SU-DHL-6 (cell line): ENCODE results near the gene MAEL.

Source experiments
- H2AFZ ChIP-seq: fragments of 200-600 bp; sonication (generic); 2 replicates; pipeline ENCODE4 v1.6.1; 2014; ENCODE audit warnings: low read depth, mild to moderate bottlenecking, moderate library complexity, mixed read lengths, antibody characterized with exemption, low read length; ENCODE audit not compliant: severe bottlenecking
- H3F3A ChIP-seq: fragments of 200-600 bp; shearing (Covaris generic); 2 replicates; pipeline ENCODE4 v1.6.0; 2016; ENCODE audit warnings: antibody characterized with exemption, mild to moderate bottlenecking; ENCODE audit not compliant: insufficient read depth
- H3K27ac ChIP-seq: fragments of 200-600 bp; sonication (generic); 2 replicates; pipeline ENCODE4 v1.5.1; 2016; ENCODE audit warnings: low read depth, mild to moderate bottlenecking, low read length, moderate library complexity, mixed read lengths
- H3K27me3 ChIP-seq: fragments of 200-600 bp; sonication (generic), shearing (Covaris generic); 2 replicates; pipeline ENCODE4 v1.6.0; 2014; ENCODE audit warnings: mild to moderate bottlenecking, low read length
- H3K36me3 ChIP-seq: fragments of 200-600 bp; sonication (generic); 2 replicates; pipeline ENCODE4 v1.6.1; 2014; ENCODE audit warnings: mild to moderate bottlenecking, low read length, mixed read lengths
- H3K4me2 ChIP-seq: fragments of 300-600, 200-600 bp; shearing (Covaris generic), sonication (generic); 2 replicates; pipeline ENCODE4 v1.6.0; 2014; ENCODE audit warnings: low read length, low read depth, mild to moderate bottlenecking; ENCODE audit not compliant: poor library complexity, severe bottlenecking
- H3K4me3 ChIP-seq: fragments of 200-600 bp; sonication (generic); 2 replicates; pipeline ENCODE4 v1.5.1; 2014; ENCODE audit warnings: antibody characterized with exemption, low read length, mild to moderate bottlenecking, mixed read lengths; ENCODE audit not compliant: insufficient read depth, poor library complexity, severe bottlenecking
- H3K79me2 ChIP-seq: fragments of 200-600 bp; sonication (generic); 2 replicates; pipeline ENCODE4 v1.6.1; 2014; ENCODE audit warnings: mild to moderate bottlenecking, low read length, moderate library complexity; ENCODE audit not compliant: insufficient read depth
- H3K9ac ChIP-seq: fragments of 200-600 bp; sonication (generic); 2 replicates; pipeline ENCODE4 v1.7.0; 2014; ENCODE audit warnings: mild to moderate bottlenecking, low read length
- H3K9me2 ChIP-seq: fragments of 200-600 bp; sonication (generic); replicated peaks from 2 replicates; pipeline ENCODE4 v1.6.1; 2014; ENCODE audit warnings: low read length; ENCODE audit not compliant: insufficient read depth
- H3K9me3 ChIP-seq: fragments of 200-600 bp; sonication (generic); 2 replicates; pipeline ENCODE4 v1.6.1; 2014; ENCODE audit warnings: low read length, mixed read lengths; ENCODE audit not compliant: insufficient read depth
- H4K20me1 ChIP-seq: fragments of 200-600 bp; sonication (generic); 2 replicates; pipeline ENCODE4 v1.6.1; 2014; ENCODE audit warnings: low read depth, mild to moderate bottlenecking, antibody characterized with exemption, low read length, moderate library complexity, mixed read lengths
- EZH2phosphoT487 ChIP-seq: fragments of 200-600 bp; sonication (generic), shearing (Covaris generic); conservative IDR thresholded peaks from 2 replicates; pipeline ENCODE4 v1.6.1; 2018; ENCODE audit warnings: mild to moderate bottlenecking, antibody characterized with exemption, low read length, moderate library complexity, mixed read lengths
- TF ChIP-seq, protein P1 (sequence below): fragments of 200-600 bp; sonication (generic); IDR thresholded peaks from one replicate; pipeline ENCODE4 v1.5.1; 2017; ENCODE audit warnings: antibody characterized with exemption, mild to moderate bottlenecking, low read length, moderate library complexity; ENCODE audit not compliant: insufficient read depth, poor library complexity, severe bottlenecking

MAEL gene

DNA sequence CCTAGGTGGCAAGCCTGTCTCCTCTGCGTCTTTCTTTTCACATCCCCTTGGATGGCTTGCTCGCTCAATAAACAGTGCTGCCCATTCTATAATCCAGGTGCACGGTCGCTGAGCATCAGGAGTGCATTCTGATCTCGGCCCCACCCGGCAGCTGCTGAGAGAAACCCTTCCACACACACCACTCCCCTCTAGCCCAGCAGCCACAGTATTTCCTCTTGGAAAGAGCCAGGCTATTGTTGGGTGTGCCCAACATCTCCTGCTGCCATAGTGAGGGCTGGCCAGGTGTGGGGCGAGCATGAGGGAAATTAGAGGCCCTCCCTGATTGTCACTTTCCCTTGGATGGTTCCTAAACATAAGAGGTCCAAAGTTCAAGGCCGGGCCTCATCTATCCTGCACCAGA, 76.4 kb downstream of the MAEL start:
- TF ChIP-seq, protein P1, sequence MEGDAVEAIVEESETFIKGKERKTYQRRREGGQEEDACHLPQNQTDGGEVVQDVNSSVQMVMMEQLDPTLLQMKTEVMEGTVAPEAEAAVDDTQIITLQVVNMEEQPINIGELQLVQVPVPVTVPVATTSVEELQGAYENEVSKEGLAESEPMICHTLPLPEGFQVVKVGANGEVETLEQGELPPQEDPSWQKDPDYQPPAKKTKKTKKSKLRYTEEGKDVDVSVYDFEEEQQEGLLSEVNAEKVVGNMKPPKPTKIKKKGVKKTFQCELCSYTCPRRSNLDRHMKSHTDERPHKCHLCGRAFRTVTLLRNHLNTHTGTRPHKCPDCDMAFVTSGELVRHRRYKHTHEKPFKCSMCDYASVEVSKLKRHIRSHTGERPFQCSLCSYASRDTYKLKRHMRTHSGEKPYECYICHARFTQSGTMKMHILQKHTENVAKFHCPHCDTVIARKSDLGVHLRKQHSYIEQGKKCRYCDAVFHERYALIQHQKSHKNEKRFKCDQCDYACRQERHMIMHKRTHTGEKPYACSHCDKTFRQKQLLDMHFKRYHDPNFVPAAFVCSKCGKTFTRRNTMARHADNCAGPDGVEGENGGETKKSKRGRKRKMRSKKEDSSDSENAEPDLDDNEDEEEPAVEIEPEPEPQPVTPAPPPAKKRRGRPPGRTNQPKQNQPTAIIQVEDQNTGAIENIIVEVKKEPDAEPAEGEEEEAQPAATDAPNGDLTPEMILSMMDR = no peak
- no peak for TF ChIP-seq EZH2phosphoT487
- no peak overlapping the region for H3K27ac ChIP-seq
- H3K4me2 ChIP-seq = no peak overlapping the region
- H3K9me3 ChIP-seq = no peaks in the 10 kb centered on the region
- no peak overlapping the region for H2AFZ ChIP-seq
- no peaks in the 10 kb centered on the region for H3K36me3 ChIP-seq
- H3K79me2 ChIP-seq = no peaks in the 10 kb centered on the region
- H3K9ac ChIP-seq = no peak overlapping the region
- no peaks in the 10 kb centered on the region for H4K20me1 ChIP-seq
- no peaks in the 10 kb centered on the region for H3F3A ChIP-seq
- H3K4me3 ChIP-seq = no peak overlapping the region
- no peaks in the 10 kb centered on the region for H3K27me3 ChIP-seq
- H3K9me2 ChIP-seq = no peaks in the 10 kb centered on the region

DNA sequence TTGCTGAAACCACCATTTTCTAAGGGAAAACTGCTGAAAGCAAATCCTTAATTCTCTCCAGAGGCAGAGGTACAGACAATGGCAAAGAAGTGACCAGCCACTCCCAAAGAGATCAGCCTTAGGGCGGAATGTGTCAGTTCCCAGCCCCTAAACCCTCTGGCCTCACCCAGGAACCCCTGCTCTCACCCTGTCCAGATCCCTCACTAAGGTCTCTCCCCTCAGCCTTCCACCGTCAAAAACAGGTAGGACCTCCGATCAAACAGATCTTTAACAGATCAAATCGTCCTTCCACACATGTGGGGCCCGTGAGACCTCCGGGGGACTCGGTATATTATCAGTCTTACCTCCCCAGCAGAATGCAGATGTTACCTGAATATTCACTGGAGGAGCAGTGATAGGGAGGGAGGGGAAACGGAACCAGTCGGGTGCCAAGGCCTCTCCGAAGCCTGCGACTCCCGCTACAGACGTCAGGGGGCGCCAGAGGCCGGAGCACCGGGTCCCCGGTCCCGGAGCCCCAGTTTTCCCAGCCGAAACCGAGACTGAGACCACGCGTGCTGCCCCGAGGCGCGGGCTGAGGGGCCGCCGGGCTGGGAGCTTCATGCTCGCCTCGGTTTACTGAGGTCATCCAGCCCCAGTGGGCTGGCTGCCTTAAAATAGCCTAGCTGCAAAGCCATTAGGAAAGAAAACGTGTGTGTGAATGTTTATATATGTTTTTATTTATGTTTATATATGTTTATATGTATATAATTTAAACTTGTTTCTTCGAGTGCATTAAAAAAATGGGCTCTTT, 77.4 kb downstream of the MAEL start:
- H3K79me2 ChIP-seq = no peaks in the 10 kb centered on the region
- H4K20me1 ChIP-seq = no peaks in the 10 kb centered on the region
- no peaks in the 10 kb centered on the region for H3K36me3 ChIP-seq
- no peak overlapping the region for H3K9ac ChIP-seq
- no peaks in the 10 kb centered on the region for H3F3A ChIP-seq
- peak overlapping the region; percentile 57 for H3K4me2 ChIP-seq
- no peaks in the 10 kb centered on the region for H3K9me3 ChIP-seq
- TF ChIP-seq EZH2phosphoT487 = no peak
- TF ChIP-seq, protein P1 = peak; percentile 83
- H3K27ac ChIP-seq = no peak overlapping the region
- H3K4me3 ChIP-seq = no peak overlapping the region
- H3K27me3 ChIP-seq = no peaks in the 10 kb centered on the region
- no peaks in the 10 kb centered on the region for H3K9me2 ChIP-seq
- H2AFZ ChIP-seq = peak overlapping the region; percentile 54

DNA sequence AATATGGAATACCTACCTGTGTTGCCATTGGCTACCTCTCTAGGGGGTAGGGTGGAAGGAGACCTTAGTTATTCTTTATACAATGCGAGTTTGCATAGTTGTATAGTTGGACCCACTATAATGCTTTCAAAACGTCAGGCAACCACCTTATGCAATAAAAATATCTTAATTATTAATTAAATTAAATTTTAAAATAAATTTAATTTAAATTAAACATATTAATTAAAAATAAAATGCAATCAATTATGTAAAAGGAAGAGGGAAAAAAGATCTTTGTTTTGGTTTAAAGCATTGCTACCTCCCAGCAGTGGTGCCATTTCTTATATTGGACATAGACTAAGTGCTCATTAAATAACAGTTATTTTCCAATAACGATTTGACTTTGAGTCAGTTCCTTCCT, 78.8 kb downstream of the MAEL start:
- TF ChIP-seq EZH2phosphoT487 = no peak
- TF ChIP-seq, protein P1 = no peak
- Histone ChIP-seq H3K4me3 (no peak overlapping the region), H3K9ac (no peak overlapping the region), H3F3A (no peaks in the 10 kb centered on the region), H3K79me2 (no peaks in the 10 kb centered on the region), H3K27ac (no peak overlapping the region), H4K20me1 (no peaks in the 10 kb centered on the region), H3K27me3 (no peaks in the 10 kb centered on the region), H3K9me2 (no peaks in the 10 kb centered on the region), H3K4me2 (no peak overlapping the region), H3K36me3 (no peaks in the 10 kb centered on the region), H2AFZ (no peak overlapping the region), H3K9me3 (no peaks in the 10 kb centered on the region)
